HG02885 (cell line): ENCODE data around the gene PZP.
"Not testable (repeated sequence)": the region's sequence is repeated elsewhere in the genome, so short reads cannot be mapped to it uniquely, and the experiment has no call there.

Experiments
- ATAC-seq: cut with Tn5 transposase; IDR thresholded peaks from one replicate; pipeline ENCODE4 v1.9.1; 2021; ENCODE audit warnings: mild to moderate bottlenecking; ENCODE audit not compliant: unreplicated experiment, poor library complexity

The PZP gene

DNA sequence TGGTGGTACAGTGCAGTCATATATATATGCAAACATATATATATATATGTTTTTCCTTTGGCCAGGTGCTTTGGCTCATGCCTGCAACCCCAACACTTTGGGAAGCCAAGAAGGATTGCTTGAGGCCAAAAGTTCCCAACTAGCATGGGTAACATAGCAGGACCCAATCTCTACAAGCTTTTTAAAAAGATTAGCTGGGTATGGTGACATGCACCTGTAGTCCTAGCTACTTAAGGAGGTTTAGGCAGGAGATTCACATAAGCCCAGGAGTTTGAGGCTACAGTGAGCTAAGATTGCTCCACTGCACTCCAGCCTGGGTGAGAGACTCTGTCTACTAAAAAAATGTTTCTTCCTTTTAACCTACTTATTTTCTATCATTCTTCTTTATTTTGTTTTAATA is 10.2 kb downstream of the PZP start:
- no peak for ATAC-seq

DNA sequence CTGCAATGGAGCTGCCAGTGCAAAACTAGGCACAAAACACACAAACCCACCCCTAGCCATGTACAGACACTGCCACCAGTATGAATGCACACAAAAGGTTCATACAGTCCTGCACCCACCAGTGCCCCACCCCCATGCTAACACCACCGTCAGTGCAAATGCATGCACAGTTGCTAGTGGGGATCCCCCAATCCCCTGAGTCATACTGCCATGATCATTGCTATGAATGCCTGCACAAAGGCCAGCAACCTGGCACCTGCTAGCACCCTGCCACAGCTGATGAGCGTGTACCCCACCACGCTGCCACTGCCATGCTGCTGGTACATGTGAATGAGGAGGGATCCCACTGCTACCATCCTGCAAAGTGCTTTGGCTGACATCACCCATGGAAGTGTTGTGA is 23.9 kb downstream of the PZP start:
- ATAC-seq = no peak

DNA sequence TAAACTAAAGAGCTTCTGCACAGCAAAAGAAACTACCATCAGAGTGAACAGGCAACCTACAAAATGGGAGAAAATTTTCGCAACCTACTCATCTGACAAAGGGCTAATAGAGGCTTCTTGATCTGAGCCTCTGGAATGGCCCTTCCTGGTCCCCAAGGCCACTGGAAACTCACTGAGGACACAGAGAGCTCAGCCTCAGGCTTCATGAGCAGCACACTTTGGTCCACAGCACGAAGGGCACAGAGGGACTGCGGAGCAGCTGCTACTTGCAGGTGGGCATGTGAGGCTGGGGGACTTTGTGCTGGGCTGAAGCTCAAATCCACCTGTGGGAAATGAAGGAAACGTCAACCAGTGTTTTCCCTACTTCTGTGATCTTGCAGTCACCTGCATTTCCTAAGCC is 27.4 kb downstream of the PZP start:
- no peak for ATAC-seq

DNA sequence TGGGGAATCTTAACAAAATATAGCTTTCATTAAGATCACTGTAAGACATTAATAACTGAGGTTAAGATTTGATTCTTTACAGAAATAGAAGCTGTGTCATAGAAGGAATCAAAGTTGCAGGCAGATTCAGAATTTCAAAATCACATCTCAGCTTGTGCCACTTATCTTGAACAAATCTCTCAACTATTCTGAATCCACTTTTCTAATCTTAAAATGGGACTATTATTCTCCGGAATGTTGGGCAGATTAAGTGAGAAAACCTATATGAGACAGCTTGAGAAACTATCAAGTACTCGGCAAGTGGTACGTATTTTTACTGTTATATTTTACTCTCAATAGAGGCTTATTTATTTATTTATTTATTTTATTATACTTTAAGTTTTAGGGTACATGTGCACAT is 28.4 kb downstream of the PZP start:
- no peak for ATAC-seq

- no peak for ATAC-seq
Measured at GRCh38 chr12:9169979-9170634, 38.1 kb downstream of the PZP start.

- not testable (repeated sequence) for ATAC-seq
Measured at GRCh38 chr12:9167345-9167744, 40.9 kb downstream of the PZP start.

- no peak for ATAC-seq
Measured at GRCh38 chr12:9163392-9163791, 44.8 kb downstream of the PZP start.

DNA sequence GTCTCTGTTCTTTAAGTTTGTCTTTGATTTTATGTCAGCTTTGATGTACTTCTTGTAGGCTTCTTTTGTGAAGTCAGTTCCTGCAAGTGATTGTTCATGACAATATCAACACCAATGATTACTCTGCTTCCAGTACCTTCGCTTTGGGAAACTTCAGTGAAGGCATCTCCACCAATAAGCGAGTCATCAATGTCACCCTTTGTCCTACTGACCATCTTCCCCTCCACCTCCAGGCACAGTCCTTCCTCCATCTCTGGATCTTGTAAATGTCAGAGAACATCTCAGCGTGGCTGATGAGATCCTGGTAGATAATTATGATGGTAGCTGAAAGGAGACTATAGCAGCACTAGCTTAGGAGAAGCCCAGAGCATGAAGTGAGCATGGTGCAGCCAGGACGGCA is 52.1 kb downstream of the PZP start:
- ATAC-seq = no peak

GRCh38 chr12:9149372-9149771 is 58.8 kb downstream of the PZP start:
- ATAC-seq = no peak

DNA sequence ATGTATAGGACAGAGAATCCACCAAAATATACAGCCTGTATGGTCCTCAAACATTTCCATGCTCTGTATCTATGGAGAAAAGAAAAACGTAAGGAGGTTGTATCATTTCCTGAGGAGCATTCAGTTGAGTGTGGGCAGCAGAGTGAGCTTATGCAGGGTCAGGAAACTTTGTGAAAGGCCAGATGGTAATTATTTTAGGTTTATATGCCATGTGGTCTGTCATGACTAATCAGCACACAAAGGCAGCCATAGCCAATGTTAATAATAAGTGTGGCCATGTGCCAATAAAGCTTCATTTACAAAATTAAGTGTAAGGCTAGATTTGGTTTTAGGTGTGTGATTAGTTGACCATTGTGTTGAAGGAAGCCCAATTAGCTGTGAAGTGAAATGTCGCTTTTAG is 59.3 kb downstream of the PZP start:
- ATAC-seq = no peak

- no peak for ATAC-seq
Measured at GRCh38 chr12:9147461-9147860, 60.7 kb downstream of the PZP start.

DNA sequence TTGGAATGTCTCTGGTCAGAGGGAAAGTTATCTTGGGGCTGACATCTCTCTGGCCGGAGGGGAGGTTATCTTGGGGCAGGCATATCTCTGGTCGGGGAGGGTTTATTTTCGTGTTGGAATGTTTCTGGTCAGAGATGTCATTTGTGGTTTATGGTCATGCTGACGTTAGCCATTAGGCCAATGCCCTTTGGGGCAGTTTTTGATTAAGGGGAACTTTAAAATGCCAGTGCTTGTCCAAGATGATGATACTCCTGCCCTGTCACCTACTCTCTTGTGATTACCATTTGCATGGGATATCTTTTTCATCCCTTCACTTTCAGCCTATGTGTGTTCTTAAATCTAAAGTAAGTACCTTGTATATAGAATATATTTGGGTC is 63.5 kb downstream of the PZP start:
- ATAC-seq = no peak

DNA sequence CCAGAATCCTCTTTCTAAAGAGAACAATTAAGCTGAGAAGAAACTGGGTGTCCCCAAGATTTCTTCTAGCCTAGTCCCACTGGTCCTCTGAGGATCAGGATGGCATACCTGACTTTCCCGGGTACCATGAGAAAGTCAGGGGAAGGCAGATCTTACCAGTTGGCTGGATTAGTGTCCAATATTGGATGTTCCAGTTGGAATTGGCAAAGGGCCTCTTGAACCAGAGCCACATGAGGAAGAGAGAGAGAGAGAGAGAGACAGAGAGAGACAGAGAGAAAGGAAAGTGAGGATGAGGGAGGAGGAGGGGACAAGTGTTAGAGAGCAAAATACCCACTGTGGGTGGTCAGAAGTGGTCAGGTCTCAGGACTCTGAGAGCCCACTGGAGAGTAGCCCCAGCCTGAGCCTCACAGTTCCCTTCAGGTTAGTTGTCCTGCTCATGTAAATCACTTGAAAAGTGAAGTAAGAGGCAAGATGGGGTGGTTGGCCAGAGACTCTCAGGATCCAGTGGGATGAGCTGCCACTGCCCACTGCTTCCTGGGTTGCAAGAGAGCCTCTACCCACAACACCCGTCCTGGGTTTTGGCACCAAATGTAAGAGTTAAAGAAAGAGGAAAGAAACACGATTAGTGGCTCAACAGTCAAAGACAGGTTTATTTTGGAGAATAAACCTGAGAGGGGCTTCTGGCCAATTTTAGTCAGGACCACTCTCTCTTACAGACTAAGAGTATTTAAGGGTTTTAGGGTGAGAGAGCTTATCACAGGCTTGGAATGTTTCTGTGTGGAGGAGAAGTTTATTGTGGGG is 64.1 kb downstream of the PZP start:
- no peak for ATAC-seq

- no peak for ATAC-seq
Measured at GRCh38 chr12:9143137-9143536, 65.1 kb downstream of the PZP start.

- not testable (repeated sequence) for ATAC-seq
Measured at GRCh38 chr12:9139588-9140290, 68.5 kb downstream of the PZP start.

DNA sequence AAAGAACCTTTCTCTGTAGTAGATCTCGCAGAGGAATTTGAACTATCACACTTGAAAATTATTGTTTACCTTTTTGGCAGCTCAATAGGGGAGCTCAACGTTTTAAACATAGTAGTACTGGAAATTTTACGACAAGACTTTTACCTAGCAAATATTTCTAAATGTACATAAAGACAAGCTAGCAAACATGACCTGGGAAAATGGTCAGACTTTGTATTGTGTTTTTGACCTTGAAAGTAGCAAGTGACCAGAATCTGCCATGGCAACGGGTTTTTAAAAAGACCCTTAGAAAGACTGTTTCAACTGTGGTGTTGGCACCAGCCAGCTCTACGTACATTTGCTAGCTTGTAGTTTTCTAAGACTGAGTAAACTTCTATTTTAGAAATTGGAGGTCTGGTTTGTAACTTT is 72.3 kb downstream of the PZP start:
- ATAC-seq = no peak

GRCh38 chr12:9134981-9135628 is 73.1 kb downstream of the PZP start:
- ATAC-seq = no peak

DNA sequence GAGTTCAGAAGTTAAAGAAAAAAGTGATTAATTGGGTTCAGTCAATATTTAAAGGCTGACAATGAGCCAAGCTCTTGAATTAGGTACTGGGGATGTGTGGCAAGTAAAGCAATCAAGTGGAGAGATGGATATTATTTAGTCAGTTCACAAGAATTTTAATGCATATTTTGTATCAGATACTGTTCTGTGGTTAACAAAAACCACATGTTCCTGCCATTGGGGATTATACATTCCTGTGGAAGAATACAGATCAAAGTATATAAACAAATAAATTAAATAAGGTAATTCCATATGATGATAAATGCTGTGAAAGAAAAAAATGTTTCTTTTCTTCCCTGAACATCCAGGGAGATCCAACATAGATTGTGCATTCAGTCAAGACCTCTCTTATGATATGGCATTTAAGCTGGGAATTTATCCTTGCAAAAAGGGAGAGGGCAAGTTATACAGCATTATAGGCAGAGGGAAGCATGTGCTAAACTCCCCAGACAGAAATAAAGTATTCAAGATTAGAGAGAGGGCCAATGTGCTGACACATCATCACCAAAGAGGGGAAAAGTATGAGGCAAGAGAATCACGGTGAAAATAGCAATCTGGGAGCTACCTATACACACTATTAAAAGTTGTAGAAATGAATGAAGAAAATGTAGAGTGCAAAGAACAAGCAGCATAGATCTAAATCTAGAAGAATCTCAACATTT is 74.8 kb downstream of the PZP start:
- no peak for ATAC-seq

- no peak for ATAC-seq
Measured at GRCh38 chr12:9132008-9132535, 76.1 kb downstream of the PZP start.

DNA sequence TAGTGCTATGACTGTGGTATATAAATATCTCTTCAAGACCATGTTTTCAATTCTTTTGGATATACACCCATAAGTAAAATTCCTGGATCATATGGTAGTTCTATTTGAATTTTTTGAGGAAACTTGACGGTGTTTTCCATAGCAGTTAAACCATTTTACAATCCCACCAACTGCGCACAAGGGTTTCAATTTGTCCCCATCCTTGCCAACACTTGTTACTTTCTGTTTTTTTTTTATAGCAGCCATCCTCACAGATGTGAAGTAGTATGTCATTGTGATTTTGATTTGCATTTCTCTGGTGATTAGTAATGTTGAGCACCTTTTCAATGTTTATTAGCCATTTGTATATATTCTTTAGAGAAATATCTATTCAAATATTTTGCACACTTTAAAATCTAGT is 78.0 kb downstream of the PZP start:
- ATAC-seq = no peak
